ENCODE results near the gene SCYGR4.
"Not testable (repeated sequence)": the region's sequence is repeated elsewhere in the genome, so short reads cannot be mapped to it uniquely, and the experiment has no call there.

The SCYGR4 gene

GRCh38 chr2:227617316-227618230, at the start of gene SCYGR4:
Gene SCYGR4, plus strand, starts transcription at chr2:227617498. Its CDS starts 0 bp downstream, at chr2:227617498.
- no peak for DNase-seq (ENCODE audit: low read depth)

GRCh38 chr2:227568852-227569169, 48.5 kb upstream of the SCYGR4 start:
- no peak for DNase-seq (ENCODE audit: low read depth)

- no peak for DNase-seq (ENCODE audit: low read depth)
Observed at GRCh38 chr2:227570615-227571014, 46.7 kb upstream of the SCYGR4 start.

GRCh38 chr2:227576110-227576509, 41.2 kb upstream of the SCYGR4 start:
- DNase-seq (ENCODE audit: low read depth), result no peak

- DNase-seq (ENCODE audit: low read depth), result no peak
Observed at GRCh38 chr2:227576812-227577211, 40.5 kb upstream of the SCYGR4 start.

- DNase-seq (ENCODE audit: low read depth), result no peak
Observed at GRCh38 chr2:227577555-227577954, 39.7 kb upstream of the SCYGR4 start.

- DNase-seq (ENCODE audit: low read depth), result no peak
Observed at GRCh38 chr2:227578642-227579041, 38.7 kb upstream of the SCYGR4 start.

GRCh38 chr2:227579791-227580190, 37.5 kb upstream of the SCYGR4 start:
- DNase-seq (ENCODE audit: low read depth), result no peak

GRCh38 chr2:227582369-227582768, 34.9 kb upstream of the SCYGR4 start:
- no peak for DNase-seq (ENCODE audit: low read depth)

GRCh38 chr2:227592694-227593387, 24.5 kb upstream of the SCYGR4 start:
- DNase-seq (ENCODE audit: low read depth), result no peak

GRCh38 chr2:227595797-227596196, 21.5 kb upstream of the SCYGR4 start:
- DNase-seq (ENCODE audit: low read depth), result no peak

- no peak for DNase-seq (ENCODE audit: low read depth)
Observed at GRCh38 chr2:227597036-227597435, 20.3 kb upstream of the SCYGR4 start.

- no peak for DNase-seq (ENCODE audit: low read depth)
Observed at GRCh38 chr2:227597998-227598397, 19.3 kb upstream of the SCYGR4 start.

GRCh38 chr2:227598835-227599503, 18.3 kb upstream of the SCYGR4 start, which contains the start of gene SCYGR2:
Gene SCYGR2, plus strand, starts transcription at chr2:227598893. Its CDS starts 0 bp downstream, at chr2:227598893.
- DNase-seq (ENCODE audit: low read depth), result not testable (repeated sequence)

- no peak for DNase-seq (ENCODE audit: low read depth)
Observed at GRCh38 chr2:227602358-227602757, 14.9 kb upstream of the SCYGR4 start.

- DNase-seq (ENCODE audit: low read depth), result no peak
Observed at GRCh38 chr2:227606476-227606875, 10.8 kb upstream of the SCYGR4 start.

- no peak for DNase-seq (ENCODE audit: low read depth)
Observed at GRCh38 chr2:227607941-227608340, 9.4 kb upstream of the SCYGR4 start.

GRCh38 chr2:227608561-227609338, 8.5 kb upstream of the SCYGR4 start:
- DNase-seq (ENCODE audit: low read depth), result no peak

- no peak for DNase-seq (ENCODE audit: low read depth)
Observed at GRCh38 chr2:227610123-227610522, 7.2 kb upstream of the SCYGR4 start.

- no peak for DNase-seq (ENCODE audit: low read depth)
Observed at GRCh38 chr2:227612546-227613271, 4.6 kb upstream of the SCYGR4 start.

GRCh38 chr2:227613272-227613660, 4.0 kb upstream of the SCYGR4 start:
- DNase-seq (ENCODE audit: low read depth), result no peak

Measured in T-helper 22 cell (primary cell).